ENCODE data around the gene IL3. TPM values are rescaled to one million over a fixed set of nuclear protein-coding genes. Genes with fewer than 3 reads are reported as not detected.

IL3 gene
- total RNA-seq, 2 experiments from 2014 or later = not detected

GRCh38 chr5:132059696-132060500, 557 bp upstream of the IL3 start:
- Histone ChIP-seq H3K9me3 (ENCODE audit: low read length) (no peaks in the 10 kb centered on the region), H3K4me3 (ENCODE audit: low read depth, low read length, poor library complexity, severe bottlenecking) (no peak overlapping the region), H3K4me2 (ENCODE audit: low read length) (no peak overlapping the region), H3K79me2 (ENCODE audit: insufficient read depth, low read depth, low read length) (no peaks in the 10 kb centered on the region), H3K27ac (ENCODE audit: low read depth, low read length, poor library complexity, severe bottlenecking) (no peak overlapping the region), H3K36me3 (ENCODE audit: insufficient read depth, low read length) (no peaks in the 10 kb centered on the region), H4K20me1 (ENCODE audit: insufficient read depth, low read length) (no peaks in the 10 kb centered on the region), H3K4me1 (ENCODE audit: insufficient read depth, low read length, poor library complexity, severe bottlenecking) (no peaks in the 10 kb centered on the region), H2AFZ (ENCODE audit: low read length) (no peak overlapping the region), H3K9me2 (ENCODE audit: insufficient read depth, low read length) (no peaks in the 10 kb centered on the region)
- intact Hi-C loops (cut with micrococcal nuclease; ENCODE audit: unreplicated experiment) = loop anchor here (10.0 kb wide), 1 partner anchor 295 kb away; no protein-coding TSS in a partner anchor
- no peak for DNase-seq (ENCODE audit: low spot score)
- ChIA-PET CTCF (ENCODE audit: unreplicated experiment) (no interaction called here), POLR2A (no interaction called here)
- no peak for TF ChIP-seq CTCF (conservative IDR thresholded peaks at IDR 0.05; ENCODE audit: low read length)
- no TSS peak for BruUV-seq (replicated peaks)

DNA sequence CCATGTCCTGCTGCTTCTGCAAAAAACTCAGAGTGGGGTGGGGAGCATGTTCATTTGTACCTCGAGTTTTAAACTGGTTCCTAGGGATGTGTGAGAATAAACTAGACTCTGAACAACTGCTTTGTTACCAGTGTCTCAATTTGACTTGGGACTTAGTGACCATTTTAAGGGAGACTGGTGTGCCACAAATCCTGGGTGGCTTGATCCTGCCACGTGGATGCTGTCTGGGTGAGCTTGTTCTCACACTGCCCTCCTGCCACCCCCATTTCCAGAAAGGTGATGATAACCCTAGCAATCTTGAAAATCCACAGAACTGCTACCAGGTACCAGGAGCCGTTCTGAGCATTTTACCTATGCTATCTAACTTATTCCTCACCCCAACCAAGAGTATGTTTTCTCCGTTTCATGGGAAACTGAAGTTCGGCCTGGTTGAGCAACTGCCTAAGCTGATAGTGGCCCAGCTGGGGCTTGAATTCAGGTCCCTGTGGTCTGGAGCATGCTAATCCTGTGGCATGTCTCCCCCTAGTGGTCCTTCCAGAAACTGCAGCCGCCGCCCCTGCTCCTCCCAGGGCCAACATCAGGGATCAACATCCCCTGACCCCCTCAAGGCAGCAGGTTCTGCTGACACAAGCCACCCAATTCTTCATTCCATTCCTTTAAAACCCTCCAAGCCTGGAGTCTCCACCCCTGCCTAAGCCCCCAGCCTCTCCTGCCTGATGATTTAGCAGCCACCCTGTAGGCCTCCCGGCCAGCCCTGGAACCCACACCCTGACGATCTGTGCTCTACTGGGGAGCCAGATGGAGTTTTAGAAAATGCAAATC, 2.8 kb downstream of the IL3 start:
- no peak overlapping the region for H3K27ac ChIP-seq (ENCODE audit: low read depth, low read length, poor library complexity, severe bottlenecking)
- ChIA-PET CTCF (ENCODE audit: unreplicated experiment) (interaction anchor here (0.6 kb wide), 1 partner anchor 424 kb away, joined by 3 read pairs; no protein-coding TSS in a partner anchor), POLR2A (interaction anchor here (0.6 to 0.8 kb wide), 2 partner anchors 17 to 1943 kb away, joined by 3 read pairs; no protein-coding TSS in a partner anchor)
- H3K36me3 ChIP-seq (ENCODE audit: insufficient read depth, low read length) = no peaks in the 10 kb centered on the region
- H3K9me2 ChIP-seq (ENCODE audit: insufficient read depth, low read length) = no peaks in the 10 kb centered on the region
- no peaks in the 10 kb centered on the region for H3K79me2 ChIP-seq (ENCODE audit: insufficient read depth, low read depth, low read length)
- no peaks in the 10 kb centered on the region for H4K20me1 ChIP-seq (ENCODE audit: insufficient read depth, low read length)
- H3K4me3 ChIP-seq (ENCODE audit: low read depth, low read length, poor library complexity, severe bottlenecking) = no peak overlapping the region
- H3K4me2 ChIP-seq (ENCODE audit: low read length) = no peak overlapping the region
- BruUV-seq (replicated peaks) = no TSS peak
- no peaks in the 10 kb centered on the region for H3K4me1 ChIP-seq (ENCODE audit: insufficient read depth, low read length, poor library complexity, severe bottlenecking)
- intact Hi-C loops (cut with micrococcal nuclease; ENCODE audit: unreplicated experiment) = loop anchor here (1.0 to 10.0 kb wide), 2 partner anchors 292 to 474 kb away; no protein-coding TSS in a partner anchor
- H3K9me3 ChIP-seq (ENCODE audit: low read length) = no peaks in the 10 kb centered on the region
- DNase-seq (ENCODE audit: low spot score) = peak; percentile 75
- TF ChIP-seq CTCF (conservative IDR thresholded peaks at IDR 0.05; ENCODE audit: low read length) (peak; percentile 97), EZH2phosphoT487 (IDR thresholded peaks at IDR 0.05; ENCODE audit: borderline replicate concordance, low read depth, low read length) (no peak)
- no peak overlapping the region for H2AFZ ChIP-seq (ENCODE audit: low read length)

All from OCI-LY7 (cell line).